ENCODE measurements around the gene RASGRF2. TPM values are rescaled to one million over a fixed set of nuclear protein-coding genes. Genes with fewer than 3 reads are reported as not detected.

Gene RASGRF2
- total RNA-seq, 4 donors from 2014 or later: 2.0 to 3.6 (median 2.8) TPM

GRCh38 chr5:81091199-81091598, 131.0 kb downstream of the RASGRF2 start:
- intact Hi-C loops (cut with DNase I; ENCODE audit: low total_unique reads): no loop called here
- H3K27me3 ChIP-seq: no peaks in the 10 kb centered on the region
- H3K36me3 ChIP-seq: no peaks in the 10 kb centered on the region
- in situ Hi-C loops (cut with MboI; ENCODE audit: low pct_ligation_motif_present in 1 of 4, low pct_unique_long_range_greater_than_20kb in 1 of 4, low sequenced_read_pairs in 3 of 4): no loop called here
- no peaks in the 10 kb centered on the region for H3K4me1 ChIP-seq
- no peak overlapping the region for H3K27ac ChIP-seq
- DNase-seq: no peak
- no peaks in the 10 kb centered on the region for H3K9me3 ChIP-seq
- 86% methylated on average over 3 of the region's 3 CpGs; no CpG with 5 or more reads in 1 of the 2 donors for WGBS, 2 donors (ENCODE audit: low coverage in 1 of 2)
- TF ChIP-seq CTCF (IDR thresholded peaks at IDR 0.05) (no peak), POLR2AphosphoS5 (IDR thresholded peaks at IDR 0.05) (no peak), EP300 (IDR thresholded peaks at IDR 0.05; ENCODE audit: low read depth) (no peak), POLR2A (IDR thresholded peaks at IDR 0.05) (no peak)
- H3K4me3 ChIP-seq: no peak overlapping the region

- no peaks in the 10 kb centered on the region for H3K36me3 ChIP-seq
- no peaks in the 10 kb centered on the region for H3K27me3 ChIP-seq
- H3K27ac ChIP-seq: no peak overlapping the region
- in situ Hi-C loops (cut with MboI; ENCODE audit: low pct_ligation_motif_present in 1 of 4, low pct_unique_long_range_greater_than_20kb in 1 of 4, low sequenced_read_pairs in 3 of 4): no loop called here
- no peak for DNase-seq
- intact Hi-C loops (cut with DNase I; ENCODE audit: low total_unique reads): no loop called here
- H3K4me1 ChIP-seq: no peaks in the 10 kb centered on the region
- no peak overlapping the region for H3K4me3 ChIP-seq
- no peaks in the 10 kb centered on the region for H3K9me3 ChIP-seq
- TF ChIP-seq CTCF (IDR thresholded peaks at IDR 0.05) (no peak), EP300 (IDR thresholded peaks at IDR 0.05; ENCODE audit: low read depth) (no peak), POLR2AphosphoS5 (IDR thresholded peaks at IDR 0.05) (no peak), POLR2A (IDR thresholded peaks at IDR 0.05) (no peak)
- WGBS, 2 donors (ENCODE audit: low coverage in 1 of 2): 83 to 88% methylated on average over 1 to 2 of the region's 2 CpGs
Measured at GRCh38 chr5:81093536-81094196, 133.5 kb downstream of the RASGRF2 start.

- TF ChIP-seq POLR2AphosphoS5 (IDR thresholded peaks at IDR 0.05): no peak
- TF ChIP-seq EP300 (IDR thresholded peaks at IDR 0.05; ENCODE audit: low read depth): no peak
- TF ChIP-seq POLR2A (IDR thresholded peaks at IDR 0.05): no peak
- no peak for TF ChIP-seq CTCF (IDR thresholded peaks at IDR 0.05)
- in situ Hi-C loops (cut with MboI; ENCODE audit: low pct_ligation_motif_present in 1 of 4, low pct_unique_long_range_greater_than_20kb in 1 of 4, low sequenced_read_pairs in 3 of 4): no loop called here
- intact Hi-C loops (cut with DNase I; ENCODE audit: low total_unique reads): no loop called here
- Histone ChIP-seq H3K27ac (no peak overlapping the region), H3K27me3 (no peaks in the 10 kb centered on the region), H3K9me3 (no peaks in the 10 kb centered on the region), H3K4me3 (no peak overlapping the region), H3K36me3 (no peaks in the 10 kb centered on the region), H3K4me1 (no peaks in the 10 kb centered on the region)
- WGBS, 2 donors (ENCODE audit: low coverage in 1 of 2): 94 to 100% methylated on average over 1 of the region's 1 CpG
- DNase-seq: no peak
Measured at GRCh38 chr5:81095835-81096234, 135.7 kb downstream of the RASGRF2 start.

GRCh38 chr5:81097713-81098112, 137.6 kb downstream of the RASGRF2 start:
- H3K4me3 ChIP-seq: no peak overlapping the region
- whole genome bisulfite sequencing, 2 donors (ENCODE audit: low coverage in 1 of 2): 88 to 97% methylated on average over 3 of the region's 3 CpGs
- no peaks in the 10 kb centered on the region for H3K36me3 ChIP-seq
- H3K9me3 ChIP-seq: no peaks in the 10 kb centered on the region
- in situ Hi-C loops (cut with MboI; ENCODE audit: low pct_ligation_motif_present in 1 of 4, low pct_unique_long_range_greater_than_20kb in 1 of 4, low sequenced_read_pairs in 3 of 4) (no loop called here), intact Hi-C loops (cut with DNase I; ENCODE audit: low total_unique reads) (no loop called here)
- no peak for DNase-seq
- no peaks in the 10 kb centered on the region for H3K27me3 ChIP-seq
- no peak overlapping the region for H3K27ac ChIP-seq
- TF ChIP-seq POLR2AphosphoS5 (IDR thresholded peaks at IDR 0.05) (no peak), CTCF (IDR thresholded peaks at IDR 0.05) (no peak), EP300 (IDR thresholded peaks at IDR 0.05; ENCODE audit: low read depth) (no peak), POLR2A (IDR thresholded peaks at IDR 0.05) (no peak)
- H3K4me1 ChIP-seq: no peaks in the 10 kb centered on the region

Data from transverse colon (tissue), 4 donors.